DND-41 (cell line): ENCODE results near the gene TRAIP.

Experiments used
- ATAC-seq: fragments of 200-7000 bp; cut with Tn5 transposase; 3 replicates; pipeline ENCODE4 v1.9.1; 2021; ENCODE audit warnings: low read depth; ENCODE audit not compliant: insufficient read depth
- DNase-seq: peaks from one replicate; pipeline ENCODE4 v3.0.0-alpha.2; 2020
- H2AFZ ChIP-seq: 2 replicates; pipeline ENCODE4 v1.6.0; 2012; ENCODE audit warnings: low read depth, low read length
- H3K27ac ChIP-seq: 2 replicates; pipeline ENCODE4 v1.5.1; 2012; ENCODE audit warnings: low read length, inconsistent platforms
- H3K27me3 ChIP-seq: fragments of 200-600 bp; sonication (generic); 2 replicates; pipeline ENCODE4 v1.6.0; 2012; ENCODE audit warnings: low read length, mild to moderate bottlenecking, inconsistent platforms; ENCODE audit not compliant: insufficient read depth, poor library complexity
- H3K36me3 ChIP-seq: 2 replicates; pipeline ENCODE4 v1.5.1; 2012; ENCODE audit warnings: low read length, inconsistent platforms; ENCODE audit not compliant: insufficient read depth
- H3K4me1 ChIP-seq: 2 replicates; pipeline ENCODE4 v1.5.1; 2012; ENCODE audit warnings: mild to moderate bottlenecking, low read length; ENCODE audit not compliant: insufficient read depth
- H3K4me2 ChIP-seq: 2 replicates; pipeline ENCODE4 v1.6.0; 2012; ENCODE audit warnings: mild to moderate bottlenecking, moderate library complexity, low read length, inconsistent platforms; ENCODE audit not compliant: insufficient read depth
- H3K4me3 ChIP-seq, 2 experiments: fragments of 200-600 bp in 1 of 2; shearing (Covaris generic) in 1 of 2; 2 replicates each; pipeline ENCODE4 v1.5.1; 2012 to 2016; ENCODE audit warnings: inconsistent platforms in 2 of 2, low read length in 2 of 2, mild to moderate bottlenecking in 2 of 2, low read depth in 1 of 2, moderate library complexity in 1 of 2
- H3K79me2 ChIP-seq: 2 replicates; pipeline ENCODE4 v1.6.0; 2012; ENCODE audit warnings: low read length, inconsistent platforms; ENCODE audit not compliant: insufficient read depth
- H3K9ac ChIP-seq: 2 replicates; pipeline ENCODE4 v1.6.0; 2012; ENCODE audit warnings: low read depth, mild to moderate bottlenecking, inconsistent platforms, low read length, moderate library complexity
- H3K9me3 ChIP-seq: 2 replicates; pipeline ENCODE4 v1.5.1; 2012; ENCODE audit warnings: low read length, moderate library complexity, mild to moderate bottlenecking, inconsistent platforms; ENCODE audit not compliant: insufficient read depth, severe bottlenecking
- H4K20me1 ChIP-seq: 2 replicates; pipeline ENCODE4 v1.6.0; 2012; ENCODE audit warnings: low read length; ENCODE audit not compliant: insufficient read depth
- CTCF ChIP-seq: IDR thresholded peaks from 2 replicates; pipeline ENCODE4 v1.5.1; 2012; ENCODE audit warnings: borderline replicate concordance, low read length, moderate library complexity, mild to moderate bottlenecking; ENCODE audit not compliant: poor library complexity, severe bottlenecking; ENCODE audit errors: extremely low read depth
- EZH2 ChIP-seq: IDR thresholded peaks from 3 replicates; pipeline ENCODE4 v1.6.1; 2012; ENCODE audit warnings: borderline replicate concordance, low read depth, mild to moderate bottlenecking, moderate library complexity, low read length, inconsistent platforms; ENCODE audit not compliant: severe bottlenecking

Gene TRAIP

GRCh38 chr3:49880581-49881315, 24.4 kb upstream of the TRAIP start:
- H3K36me3 ChIP-seq: no peaks in the 10 kb centered on the region
- H4K20me1 ChIP-seq: no peaks in the 10 kb centered on the region; the same call in 1 of the 2 replicates
- H3K9me3 ChIP-seq: no peaks in the 10 kb centered on the region
- no peak for TF ChIP-seq CTCF
- no peak for TF ChIP-seq EZH2
- no peaks in the 10 kb centered on the region for H3K79me2 ChIP-seq
- H3K4me1 ChIP-seq: no peaks in the 10 kb centered on the region
- H3K4me3 ChIP-seq: no peak overlapping the region
- no peak overlapping the region for H3K27ac ChIP-seq
- H3K4me2 ChIP-seq: no peak overlapping the region
- H3K27me3 ChIP-seq: peaks cover 8% of the 10 kb centered on the region
- DNase-seq (no peak), ATAC-seq (no peak)
- H3K9ac ChIP-seq: no peak overlapping the region
- H2AFZ ChIP-seq: no peak overlapping the region

GRCh38 chr3:49879721-49880120, 23.4 kb upstream of the TRAIP start:
- ATAC-seq: no peak
- Histone ChIP-seq H4K20me1 (no peaks in the 10 kb centered on the region; the same call in 1 of the 2 replicates), H3K9ac (no peak overlapping the region)

GRCh38 chr3:49878686-49879085, 22.3 kb upstream of the TRAIP start:
- DNase-seq: no peak
- no peaks in the 10 kb centered on the region for H3K4me1 ChIP-seq
- H3K27ac ChIP-seq: no peak overlapping the region
- H3K4me2 ChIP-seq: no peak overlapping the region
- no peaks in the 10 kb centered on the region for H3K9me3 ChIP-seq
- H4K20me1 ChIP-seq: no peaks in the 10 kb centered on the region; the same call in 1 of the 2 replicates
- no peak overlapping the region for H3K9ac ChIP-seq
- H3K36me3 ChIP-seq: no peaks in the 10 kb centered on the region
- H2AFZ ChIP-seq: no peak overlapping the region
- TF ChIP-seq CTCF (no peak), EZH2 (no peak)
- no peaks in the 10 kb centered on the region for H3K79me2 ChIP-seq
- peaks cover 8% of the 10 kb centered on the region for H3K27me3 ChIP-seq
- no peak for ATAC-seq
- no peak overlapping the region for H3K4me3 ChIP-seq

More at GRCh38 chr3:49879721-49880120, 23.4 kb upstream of the TRAIP start:
- Histone ChIP-seq H3K27ac (no peak overlapping the region), H3K9me3 (no peaks in the 10 kb centered on the region), H2AFZ (no peak overlapping the region), H3K4me3 (no peak overlapping the region), H3K4me1 (no peaks in the 10 kb centered on the region), H3K4me2 (no peak overlapping the region), H3K27me3 (peaks cover 8% of the 10 kb centered on the region), H3K36me3 (no peaks in the 10 kb centered on the region), H3K79me2 (no peaks in the 10 kb centered on the region)
- TF ChIP-seq CTCF: no peak
- no peak for TF ChIP-seq EZH2
- DNase-seq: no peak
